A549 (cell line): ENCODE data around the gene KIF2A. TPM values are rescaled to one million over a fixed set of nuclear protein-coding genes. Genes with fewer than 3 reads are reported as not detected.
A peak's percentile ranks its signal among the peaks of the same experiment; 100 is the strongest.

Experiments
- ATAC-seq, 2 experiments: fragments of 200-7000 bp in 1 of 2; fragments of >200 bp in 1 of 2; cut with Nextera tagmentation in 1 of 2; cut with Tn5 transposase in 1 of 2; 3 replicates each; pipeline versions ENCODE4 v1.8.0 to v1.9.1; 2018 to 2020; ENCODE audit warnings: mild to moderate bottlenecking in 1 of 2, moderate library complexity in 1 of 2
- CTCF ChIA-PET: fragments of 300-600 bp; sonication (Branson Sonifier 250); formaldehyde crosslinking; extraction: SDS; loops from one replicate; lab custom pipeline; 2021; ENCODE audit warnings: antibody characterized with exemption, inconsistent platforms; lab: Yijun Ruan, JAX
- POLR2A ChIA-PET: fragments of 350-600 bp; formaldehyde crosslinking; extraction: SDS; loops from one replicate; lab custom pipeline; 2021; ENCODE audit warnings: antibody characterized with exemption, inconsistent platforms; lab: Yijun Ruan, JAX
- DNase-seq, 2 experiments: peaks; one replicate each; pipeline versions ENCODE4 v3.0.0 to v3.0.0-alpha.2; 2011 to 2016; ENCODE audit warnings: low read depth in 1 of 2, low spot score in 1 of 2
- FAIRE-seq: peaks from 2 replicates; lab custom pipeline; 2011; peaks lifted over from hg19 to GRCh38; lab: Jason Lieb, UNC
- H3K27ac ChIP-seq, 2 experiments: fragments of >200 bp; sonication (Bioruptor Twin); formaldehyde crosslinking; 3 replicates each; pipeline ENCODE4 v1.5.1; 2016 to 2017
- H3K4me1 ChIP-seq: fragments of >200 bp; sonication (Bioruptor Twin); formaldehyde crosslinking; 3 replicates; pipeline ENCODE4 v1.6.1; 2016
- H3K4me2 ChIP-seq: fragments of >200 bp; sonication (Bioruptor Twin); formaldehyde crosslinking; 3 replicates; pipeline ENCODE4 v1.6.1; 2016
- H3K4me3 ChIP-seq: fragments of >200 bp; sonication (Bioruptor Twin); formaldehyde crosslinking; 3 replicates; pipeline ENCODE4 v1.5.1; 2016
- H3K9me3 ChIP-seq: fragments of >200 bp; sonication (Bioruptor Twin); formaldehyde crosslinking; 3 replicates; pipeline ENCODE4 v1.6.1; 2016
- CBX8 ChIP-seq: fragments of 200-600 bp; sonication (generic); IDR thresholded peaks from 2 replicates; pipeline ENCODE4 v1.6.1; 2016
- CEBPB ChIP-seq, 2 experiments: fragments of >200 bp in 1 of 2; sonication (Bioruptor Twin) in 1 of 2; formaldehyde crosslinking in 1 of 2; IDR thresholded peaks; 2 replicates each; pipeline ENCODE4 v1.6.1; 2012 to 2016
- EHF ChIP-seq: fragments of 250-450 bp; sonication (Bioruptor Pico); IDR thresholded peaks from 2 replicates; pipeline ENCODE4 v1.5.0; 2020; ENCODE audit warnings: mild to moderate bottlenecking
- EP300 ChIP-seq, 2 experiments: fragments of >200 bp; sonication (Bioruptor Twin); formaldehyde crosslinking; IDR thresholded peaks; 2 replicates in 1 of 2; 3 replicates in 1 of 2; pipeline ENCODE4 v1.6.1; 2016 to 2017
- GATA3 ChIP-seq: IDR thresholded peaks from 2 replicates; pipeline ENCODE4 v1.6.1; 2012; ENCODE audit warnings: borderline replicate concordance
- HEYL ChIP-seq: fragments of 250-450 bp; sonication (Bioruptor Pico); IDR thresholded peaks from 2 replicates; pipeline ENCODE4 v1.8.0; 2021; ENCODE audit warnings: mild to moderate bottlenecking, moderate library complexity
- JUN ChIP-seq, 2 experiments: fragments of >200 bp; sonication (Bioruptor Twin); formaldehyde crosslinking; IDR thresholded peaks; 2 replicates in 1 of 2; 3 replicates in 1 of 2; pipeline ENCODE4 v1.6.1; 2016 to 2017
- JUNB ChIP-seq: fragments of >200 bp; sonication (Bioruptor Twin); formaldehyde crosslinking; IDR thresholded peaks from 2 replicates; pipeline ENCODE4 v1.6.1; 2016
- KDM5A ChIP-seq: fragments of 200-600 bp; sonication (generic); IDR thresholded peaks from 2 replicates; pipeline ENCODE4 v1.6.1; 2016; ENCODE audit warnings: antibody characterized with exemption, mild to moderate bottlenecking
- MAFK ChIP-seq: fragments of 450-650 bp; IDR thresholded peaks from 2 replicates; pipeline ENCODE4 v1.6.1; 2014; ENCODE audit not compliant: partially characterized antibody
- MAZ ChIP-seq: fragments of 150-350 bp; IDR thresholded peaks from 2 replicates; pipeline ENCODE4 v1.6.1; 2014; ENCODE audit warnings: antibody characterized with exemption, low read depth, low read length, borderline replicate concordance
- MYC ChIP-seq: IDR thresholded peaks from 2 replicates; pipeline ENCODE4 v1.6.1; 2012; ENCODE audit warnings: mild to moderate bottlenecking, inconsistent platforms, low read length, improper control_type of control experiment, borderline replicate concordance
- NPAS2 ChIP-seq: fragments of 250-450 bp; sonication (Bioruptor Pico); IDR thresholded peaks from 2 replicates; pipeline ENCODE4 v1.8.0; 2022; ENCODE audit warnings: mild to moderate bottlenecking, moderate library complexity, borderline replicate concordance
- PHF8 ChIP-seq: fragments of 200-600 bp; sonication (generic); IDR thresholded peaks from 2 replicates; pipeline ENCODE4 v1.6.1; 2016; ENCODE audit warnings: low read depth, mild to moderate bottlenecking, antibody characterized with exemption, moderate library complexity, borderline replicate concordance
- POLR2A ChIP-seq: IDR thresholded peaks from 2 replicates; pipeline ENCODE4 v1.6.1; 2012; ENCODE audit warnings: mild to moderate bottlenecking, low read length
- POLR2AphosphoS2 ChIP-seq: conservative IDR thresholded peaks from 2 replicates; pipeline ENCODE4 v1.6.1; 2012; ENCODE audit warnings: low read length, improper control_type of control experiment, inconsistent platforms
- RFX5 ChIP-seq: fragments of 450-650 bp; IDR thresholded peaks from 2 replicates; pipeline ENCODE4 v1.7.1; 2014; ENCODE audit warnings: antibody characterized with exemption, mild to moderate bottlenecking, moderate library complexity
- SMC3 ChIP-seq: fragments of >200 bp; sonication (Bioruptor Twin); formaldehyde crosslinking; IDR thresholded peaks from 3 replicates; pipeline ENCODE4 v1.6.1; 2018; ENCODE audit warnings: inconsistent platforms
- TFCP2L1 ChIP-seq: fragments of 250-450 bp; sonication (Bioruptor Pico); IDR thresholded peaks from 2 replicates; pipeline ENCODE4 v1.5.0; 2021; ENCODE audit warnings: mild to moderate bottlenecking
- ZNF302 ChIP-seq: fragments of 250-450 bp; sonication (Bioruptor Pico); IDR thresholded peaks from 2 replicates; pipeline ENCODE4 v1.9.0; 2021; ENCODE audit warnings: inconsistent platforms, mild to moderate bottlenecking, moderate library complexity
- WGBS: methylation state at CpG from one replicate; pipeline ENCODE4 v1.1.6; 2017; ENCODE audit errors: missing lambda C conversion rate; 5-methylcytosine and 5-hydroxymethylcytosine counted together
- polyA plus RNA-seq, 4 experiments: library from polyadenylated mRNA; depleted of rRNA in 3 of 4; stranded (reverse); fragments of >200 nt; fragmentation: RNase III in 1 of 4; extraction: RNeasy Plus Mini Kit Qiagen cat#74134 plus additional on column Dnase treatment in 1 of 4; gene quantifications; 2 replicates in 3 of 4; 3 replicates in 1 of 4; pipeline ENCODE4 v1.2.3, GENCODE V29; 2011 to 2017
- TF ChIP-seq, protein P1 (sequence below): IDR thresholded peaks from 2 replicates; pipeline ENCODE4 v1.6.1; 2012
- TF ChIP-seq, protein P2 (sequence below): IDR thresholded peaks from 2 replicates; pipeline ENCODE4 v1.6.1; 2012
- TF ChIP-seq, protein P3 (sequence below): fragments of 250-450 bp; sonication (Bioruptor Pico); IDR thresholded peaks from 2 replicates; pipeline ENCODE4 v1.5.0; 2021; ENCODE audit warnings: mild to moderate bottlenecking, moderate library complexity, borderline replicate concordance
- TF ChIP-seq, protein P4 (sequence below): fragments of >200 bp; sonication (Bioruptor Twin); formaldehyde crosslinking; IDR thresholded peaks from 2 replicates; pipeline ENCODE4 v1.6.1; 2016

KIF2A gene
- polyA plus RNA-seq, 2 of the 4 experiments (the other 2 are of a cell fraction): 44.5 to 68.9 TPM

DNA sequence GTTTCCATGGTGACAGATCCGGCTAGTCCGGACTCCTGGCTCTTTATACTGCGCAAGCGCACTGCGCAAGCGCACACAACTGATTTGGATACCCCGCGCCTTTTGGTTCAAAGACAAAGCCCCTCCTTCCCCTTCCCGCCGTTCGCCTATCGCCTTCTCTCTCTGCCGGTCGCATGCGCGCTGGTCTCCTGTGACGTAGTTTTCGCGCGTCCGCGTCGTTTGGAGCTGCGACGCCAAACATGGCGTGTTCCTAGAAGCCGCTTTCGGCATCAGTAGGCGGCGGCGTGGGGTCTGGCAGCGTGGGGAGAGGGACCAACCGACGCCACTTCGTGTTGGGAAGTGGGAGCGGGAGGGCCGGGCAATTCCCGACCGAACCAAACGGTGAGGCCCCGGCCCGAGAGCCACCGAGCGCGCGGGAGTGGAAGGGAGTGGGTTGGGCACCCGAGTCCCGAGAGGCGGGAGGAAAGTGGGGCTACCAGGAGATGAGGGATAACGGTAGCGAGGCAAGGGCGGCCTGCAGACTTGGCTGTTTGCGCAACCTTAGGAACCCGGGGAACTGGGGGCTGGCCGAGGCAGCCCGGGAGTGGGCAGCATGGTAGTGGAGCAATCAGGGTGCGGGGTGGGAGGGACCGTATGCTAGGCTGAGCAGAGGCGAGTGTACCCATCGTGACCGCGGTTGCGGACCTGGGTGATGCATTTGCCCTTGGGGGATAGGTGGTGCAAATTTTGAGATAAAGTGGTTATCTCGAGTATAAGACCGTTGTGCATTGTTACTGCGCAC is 106.7 kb downstream of the KIF2A start, which contains the start of gene IPO11:
Gene IPO11 (plus strand): TSS at position 215 of the 781 bp plus-strand sequence. CDS start 24,517 bp downstream, outside the sequence.
- Histone ChIP-seq H3K27ac (peak within 1 kb of the TSS; percentile 80 to 90), H3K4me2 (peak within 1 kb of the TSS; percentile 98), H3K4me3 (peak within 1 kb of the TSS; percentile 83), H3K4me1 (peaks cover 18% of the 10 kb centered on the region), H3K9me3 (no peaks in the 10 kb centered on the region)
- DNase-seq (peak; percentile 96 to 99), ATAC-seq (peak; percentile 90 to 95), FAIRE-seq (peak; percentile 95)
- POLR2A ChIA-PET: interaction anchor here (1.3 to 2.8 kb wide), 2 partner anchors 9 to 10 kb away, joined by 3 to 87 read pairs; partner anchors contain the start of gene DIMT1
- WGBS: under 1% methylated on average over 65 of the region's 66 CpGs
- no peak for TF ChIP-seq JUNB
- TF ChIP-seq PHF8: peak; percentile 92
- TF ChIP-seq GATA3: no peak
- no peak for TF ChIP-seq POLR2AphosphoS2
- peak; percentile 63 for TF ChIP-seq POLR2A
- TF ChIP-seq, protein P1, sequence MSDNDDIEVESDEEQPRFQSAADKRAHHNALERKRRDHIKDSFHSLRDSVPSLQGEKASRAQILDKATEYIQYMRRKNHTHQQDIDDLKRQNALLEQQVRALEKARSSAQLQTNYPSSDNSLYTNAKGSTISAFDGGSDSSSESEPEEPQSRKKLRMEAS: peak; percentile 82
- TF ChIP-seq CEBPB (IDR thresholded peaks at IDR 0.05): no peak
- TF ChIP-seq RFX5: peak; percentile 59; the same call in 1 of the 2 replicates
- TF ChIP-seq CBX8: no peak
- TF ChIP-seq, protein P2, sequence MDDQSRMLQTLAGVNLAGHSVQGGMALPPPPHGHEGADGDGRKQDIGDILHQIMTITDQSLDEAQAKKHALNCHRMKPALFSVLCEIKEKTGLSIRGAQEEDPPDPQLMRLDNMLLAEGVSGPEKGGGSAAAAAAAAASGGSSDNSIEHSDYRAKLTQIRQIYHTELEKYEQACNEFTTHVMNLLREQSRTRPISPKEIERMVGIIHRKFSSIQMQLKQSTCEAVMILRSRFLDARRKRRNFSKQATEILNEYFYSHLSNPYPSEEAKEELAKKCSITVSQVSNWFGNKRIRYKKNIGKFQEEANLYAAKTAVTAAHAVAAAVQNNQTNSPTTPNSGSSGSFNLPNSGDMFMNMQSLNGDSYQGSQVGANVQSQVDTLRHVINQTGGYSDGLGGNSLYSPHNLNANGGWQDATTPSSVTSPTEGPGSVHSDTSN: no peak
- TF ChIP-seq TFCP2L1 (CRISPR knock-in tag): 0 out of 2 replicates have a peak, but pooled peaks have one; percentile 16
- no peak for TF ChIP-seq EP300 (IDR thresholded peaks at IDR 0.05)
- peak in 1 of 2 experiments; percentile 77; a peak in 2 of 5 replicates for TF ChIP-seq JUN (IDR thresholded peaks at IDR 0.05)
- TF ChIP-seq HEYL (CRISPR knock-in tag): no peak
- TF ChIP-seq MYC: peak; percentile 71; the same call in 1 of the 2 replicates
- no peak for TF ChIP-seq SMC3
- TF ChIP-seq KDM5A: peak; percentile 98
- TF ChIP-seq, all 56 proteins: peak for 8
- CTCF ChIA-PET: interaction anchor here (1.3 kb wide), 1 partner anchor 30 kb away, joined by 3 read pairs; no protein-coding TSS in a partner anchor

DNA sequence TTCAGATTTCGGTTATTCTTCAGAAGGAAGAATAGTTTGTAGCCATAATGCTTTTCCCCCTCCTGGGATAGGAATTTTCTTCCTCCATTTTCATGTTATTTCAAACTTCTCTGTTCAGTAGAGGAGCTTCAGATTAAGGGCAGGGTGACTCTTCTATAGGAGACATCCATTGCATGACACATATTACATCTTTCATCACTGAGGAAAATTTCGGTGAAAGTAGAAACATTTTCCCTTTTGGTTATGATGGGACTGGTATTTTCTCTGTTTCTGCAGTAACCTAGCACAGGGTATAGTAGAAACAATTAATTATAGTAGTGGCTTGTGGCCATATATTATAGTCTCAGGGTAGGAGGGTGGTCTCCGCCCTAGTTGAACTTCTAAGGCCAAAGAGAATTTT is 107.7 kb downstream of the KIF2A start:
- Histone ChIP-seq H3K4me3 (peak overlapping the region; percentile 83), H3K4me1 (peaks cover 18% of the 10 kb centered on the region), H3K9me3 (no peaks in the 10 kb centered on the region), H3K4me2 (peak overlapping the region; percentile 98), H3K27ac (peak overlapping the region; percentile 80 to 90; a peak in 4 of 6 replicates)
- no peak for TF ChIP-seq NPAS2 (CRISPR knock-in tag)
- TF ChIP-seq EHF: no peak
- no peak for TF ChIP-seq POLR2A
- no peak for TF ChIP-seq MAZ
- TF ChIP-seq ZNF302 (CRISPR knock-in tag): no peak
- no peak for TF ChIP-seq KDM5A
- TF ChIP-seq, protein P3, sequence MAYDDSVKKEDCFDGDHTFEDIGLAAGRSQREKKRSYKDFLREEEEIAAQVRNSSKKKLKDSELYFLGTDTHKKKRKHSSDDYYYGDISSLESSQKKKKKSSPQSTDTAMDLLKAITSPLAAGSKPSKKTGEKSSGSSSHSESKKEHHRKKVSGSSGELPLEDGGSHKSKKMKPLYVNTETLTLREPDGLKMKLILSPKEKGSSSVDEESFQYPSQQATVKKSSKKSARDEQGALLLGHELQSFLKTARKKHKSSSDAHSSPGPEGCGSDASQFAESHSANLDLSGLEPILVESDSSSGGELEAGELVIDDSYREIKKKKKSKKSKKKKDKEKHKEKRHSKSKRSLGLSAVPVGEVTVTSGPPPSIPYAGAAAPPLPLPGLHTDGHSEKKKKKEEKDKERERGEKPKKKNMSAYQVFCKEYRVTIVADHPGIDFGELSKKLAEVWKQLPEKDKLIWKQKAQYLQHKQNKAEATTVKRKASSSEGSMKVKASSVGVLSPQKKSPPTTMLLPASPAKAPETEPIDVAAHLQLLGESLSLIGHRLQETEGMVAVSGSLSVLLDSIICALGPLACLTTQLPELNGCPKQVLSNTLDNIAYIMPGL: no peak
- TF ChIP-seq, protein P4, sequence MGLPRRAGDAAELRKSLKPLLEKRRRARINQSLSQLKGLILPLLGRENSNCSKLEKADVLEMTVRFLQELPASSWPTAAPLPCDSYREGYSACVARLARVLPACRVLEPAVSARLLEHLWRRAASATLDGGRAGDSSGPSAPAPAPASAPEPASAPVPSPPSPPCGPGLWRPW: no peak
- TF ChIP-seq, protein P2: no peak
- TF ChIP-seq MAFK: no peak
- FAIRE-seq (no peak), DNase-seq (no peak), ATAC-seq (no peak)
- CTCF ChIA-PET: no interaction called here
- POLR2A ChIA-PET: interaction anchor here (2.8 kb wide), 1 partner anchor 11 kb away, joined by 87 read pairs; the partner anchor contains the start of gene DIMT1
- 51% methylated on average over 3 of the region's 3 CpGs for WGBS
